HL-60 (cell line): ENCODE data around the gene SYK.

ENCODE experiments used
- GABPA ChIP-seq: IDR thresholded peaks from 2 replicates; pipeline ENCODE4 v1.6.1; 2012; ENCODE audit warnings: low read depth
- POLR2AphosphoS5 ChIP-seq: IDR thresholded peaks from 2 replicates; pipeline ENCODE4 v1.6.1; 2012; ENCODE audit warnings: low read depth
- SPI1 ChIP-seq: IDR thresholded peaks from 2 replicates; pipeline ENCODE4 v1.6.1; 2012; ENCODE audit warnings: low read depth, mild to moderate bottlenecking, borderline replicate concordance
- TF ChIP-seq, protein P1 (sequence below): IDR thresholded peaks from 2 replicates; pipeline ENCODE4 v1.6.1; 2012; ENCODE audit warnings: low read depth; ENCODE audit not compliant: insufficient replicate concordance
- TF ChIP-seq, protein P2 (sequence below): IDR thresholded peaks from one replicate; pipeline ENCODE4 v1.5.1; 2011; ENCODE audit warnings: low read length, control low read depth, inconsistent platforms; ENCODE audit not compliant: insufficient read depth

DNA sequence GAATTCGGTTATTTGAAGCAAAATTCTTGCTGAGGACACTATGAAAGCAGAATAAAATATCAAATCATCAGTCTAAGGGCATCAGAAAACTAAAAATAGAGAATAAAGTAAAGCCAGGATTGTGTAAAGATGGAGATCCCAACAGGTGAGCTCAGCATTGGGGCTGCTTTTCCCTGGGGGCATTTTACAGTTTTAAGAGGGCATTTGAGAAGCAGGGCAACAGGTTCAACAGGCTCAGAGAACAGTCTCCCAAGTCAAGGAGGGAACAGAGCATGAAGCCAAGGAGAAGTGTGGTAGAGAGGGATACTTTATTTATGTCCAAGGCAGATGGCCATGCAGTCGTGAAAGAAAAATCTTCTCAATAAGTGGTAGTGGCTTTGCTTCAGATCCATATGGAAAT lies 145.4 kb downstream of the SYK start:
- TF ChIP-seq, protein P1, sequence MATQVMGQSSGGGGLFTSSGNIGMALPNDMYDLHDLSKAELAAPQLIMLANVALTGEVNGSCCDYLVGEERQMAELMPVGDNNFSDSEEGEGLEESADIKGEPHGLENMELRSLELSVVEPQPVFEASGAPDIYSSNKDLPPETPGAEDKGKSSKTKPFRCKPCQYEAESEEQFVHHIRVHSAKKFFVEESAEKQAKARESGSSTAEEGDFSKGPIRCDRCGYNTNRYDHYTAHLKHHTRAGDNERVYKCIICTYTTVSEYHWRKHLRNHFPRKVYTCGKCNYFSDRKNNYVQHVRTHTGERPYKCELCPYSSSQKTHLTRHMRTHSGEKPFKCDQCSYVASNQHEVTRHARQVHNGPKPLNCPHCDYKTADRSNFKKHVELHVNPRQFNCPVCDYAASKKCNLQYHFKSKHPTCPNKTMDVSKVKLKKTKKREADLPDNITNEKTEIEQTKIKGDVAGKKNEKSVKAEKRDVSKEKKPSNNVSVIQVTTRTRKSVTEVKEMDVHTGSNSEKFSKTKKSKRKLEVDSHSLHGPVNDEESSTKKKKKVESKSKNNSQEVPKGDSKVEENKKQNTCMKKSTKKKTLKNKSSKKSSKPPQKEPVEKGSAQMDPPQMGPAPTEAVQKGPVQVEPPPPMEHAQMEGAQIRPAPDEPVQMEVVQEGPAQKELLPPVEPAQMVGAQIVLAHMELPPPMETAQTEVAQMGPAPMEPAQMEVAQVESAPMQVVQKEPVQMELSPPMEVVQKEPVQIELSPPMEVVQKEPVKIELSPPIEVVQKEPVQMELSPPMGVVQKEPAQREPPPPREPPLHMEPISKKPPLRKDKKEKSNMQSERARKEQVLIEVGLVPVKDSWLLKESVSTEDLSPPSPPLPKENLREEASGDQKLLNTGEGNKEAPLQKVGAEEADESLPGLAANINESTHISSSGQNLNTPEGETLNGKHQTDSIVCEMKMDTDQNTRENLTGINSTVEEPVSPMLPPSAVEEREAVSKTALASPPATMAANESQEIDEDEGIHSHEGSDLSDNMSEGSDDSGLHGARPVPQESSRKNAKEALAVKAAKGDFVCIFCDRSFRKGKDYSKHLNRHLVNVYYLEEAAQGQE: no peak
- TF ChIP-seq, protein P2, sequence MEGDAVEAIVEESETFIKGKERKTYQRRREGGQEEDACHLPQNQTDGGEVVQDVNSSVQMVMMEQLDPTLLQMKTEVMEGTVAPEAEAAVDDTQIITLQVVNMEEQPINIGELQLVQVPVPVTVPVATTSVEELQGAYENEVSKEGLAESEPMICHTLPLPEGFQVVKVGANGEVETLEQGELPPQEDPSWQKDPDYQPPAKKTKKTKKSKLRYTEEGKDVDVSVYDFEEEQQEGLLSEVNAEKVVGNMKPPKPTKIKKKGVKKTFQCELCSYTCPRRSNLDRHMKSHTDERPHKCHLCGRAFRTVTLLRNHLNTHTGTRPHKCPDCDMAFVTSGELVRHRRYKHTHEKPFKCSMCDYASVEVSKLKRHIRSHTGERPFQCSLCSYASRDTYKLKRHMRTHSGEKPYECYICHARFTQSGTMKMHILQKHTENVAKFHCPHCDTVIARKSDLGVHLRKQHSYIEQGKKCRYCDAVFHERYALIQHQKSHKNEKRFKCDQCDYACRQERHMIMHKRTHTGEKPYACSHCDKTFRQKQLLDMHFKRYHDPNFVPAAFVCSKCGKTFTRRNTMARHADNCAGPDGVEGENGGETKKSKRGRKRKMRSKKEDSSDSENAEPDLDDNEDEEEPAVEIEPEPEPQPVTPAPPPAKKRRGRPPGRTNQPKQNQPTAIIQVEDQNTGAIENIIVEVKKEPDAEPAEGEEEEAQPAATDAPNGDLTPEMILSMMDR: no peak
- TF ChIP-seq POLR2AphosphoS5: no peak
- no peak for TF ChIP-seq SPI1
- no peak for TF ChIP-seq GABPA
